GM12878 (cell line): ENCODE data around the gene POLK. TPM values are rescaled to one million over a fixed set of nuclear protein-coding genes. Genes with fewer than 3 reads are reported as not detected.

Experiments
- ATAC-seq: fragments of 200-7000 bp; cut with Tn5 transposase; 3 replicates; pipeline ENCODE4 v1.9.1; 2020; ENCODE audit warnings: mild to moderate bottlenecking, moderate library complexity
- BruUV-seq: library from RNA; stranded (reverse); fragments of 400-500 nt; replicated peaks from 2 replicates; lab custom pipeline; 2021; lab: Mats Ljungman, UMichigan
- CTCF ChIA-PET: fragments of 300-600 bp; sonication (Branson Sonifier 250); formaldehyde crosslinking; extraction: SDS; loops from one replicate; lab custom pipeline; 2021; ENCODE audit warnings: inconsistent platforms; lab: Yijun Ruan, JAX
- POLR2A ChIA-PET: fragments of 350-600 bp; formaldehyde crosslinking; extraction: SDS; loops from one replicate; lab custom pipeline; 2021; ENCODE audit warnings: inconsistent platforms; lab: Charles Lee
- RAD21 ChIA-PET: fragments of 300-600 bp; sonication (Branson Sonifier 250); formaldehyde crosslinking; loops from one replicate; lab custom pipeline; 2023; ENCODE audit warnings: antibody characterized with exemption; ENCODE audit not compliant: unreplicated experiment; lab: Charles Lee
- SMC1A ChIA-PET: fragments of 300-600 bp; sonication (Branson Sonifier 250); formaldehyde crosslinking; loops from one replicate; lab custom pipeline; 2023; ENCODE audit not compliant: unreplicated experiment, uncharacterized antibody; lab: Charles Lee
- DNase-seq: peaks from one replicate; pipeline ENCODE4 v3.0.0-alpha.2; 2011; ENCODE audit warnings: low read depth, low spot score
- FAIRE-seq: peaks from 3 replicates; lab custom pipeline; 2011; peaks lifted over from hg19 to GRCh38; lab: Jason Lieb, UNC
- H2AFZ ChIP-seq: 2 replicates; pipeline ENCODE4 v1.6.0; 2011; ENCODE audit warnings: low read depth, low read length, control low read depth; ENCODE audit not compliant: control insufficient read depth
- H3K27ac ChIP-seq: 2 replicates; pipeline ENCODE4 v1.5.1; 2011; ENCODE audit warnings: control low read depth; ENCODE audit not compliant: control insufficient read depth, insufficient read depth
- H3K27me3 ChIP-seq, 2 experiments: replicated peaks in 1 of 2; 2 replicates each; pipeline versions ENCODE4 v1.6.0 to v1.6.1; 2011; ENCODE audit warnings: low read length in 1 of 2; ENCODE audit not compliant: control insufficient read depth in 2 of 2, insufficient read depth in 2 of 2
- H3K36me3 ChIP-seq, 2 experiments: 2 replicates each; pipeline ENCODE4 v1.5.1; 2011; ENCODE audit warnings: low read length in 1 of 2; ENCODE audit not compliant: control insufficient read depth in 2 of 2, insufficient read depth in 2 of 2
- H3K4me1 ChIP-seq: 2 replicates; pipeline ENCODE4 v1.6.1; 2011; ENCODE audit warnings: mild to moderate bottlenecking, low read length, moderate library complexity, mixed read lengths; ENCODE audit not compliant: control insufficient read depth, insufficient read depth
- H3K4me2 ChIP-seq: 2 replicates; pipeline ENCODE4 v1.6.0; 2011; ENCODE audit warnings: control low read depth; ENCODE audit not compliant: control insufficient read depth, insufficient read depth
- H3K4me3 ChIP-seq: fragments of 200-600 bp; sonication (generic); 2 replicates; pipeline ENCODE4 v1.5.1; 2016
- H3K79me2 ChIP-seq: 2 replicates; pipeline ENCODE4 v1.6.0; 2011; ENCODE audit warnings: low read length; ENCODE audit not compliant: control insufficient read depth, insufficient read depth
- H3K9ac ChIP-seq: 2 replicates; pipeline ENCODE4 v1.8.0; 2011; ENCODE audit warnings: low read length, control low read depth, mixed read lengths; ENCODE audit not compliant: control insufficient read depth, insufficient read depth
- H3K9me3 ChIP-seq: replicated peaks from 3 replicates; pipeline ENCODE4 v1.5.1; 2011; ENCODE audit warnings: mild to moderate bottlenecking, low read length; ENCODE audit not compliant: control insufficient read depth, insufficient read depth
- H4K20me1 ChIP-seq: 2 replicates; pipeline ENCODE4 v1.6.0; 2011; ENCODE audit not compliant: control insufficient read depth, insufficient read depth
- CBFB ChIP-seq: IDR thresholded peaks from 2 replicates; pipeline ENCODE4 v1.6.1; 2016; ENCODE audit warnings: antibody characterized with exemption, low read depth
- FOXM1 ChIP-seq: IDR thresholded peaks from 2 replicates; pipeline ENCODE4 v1.6.1; 2012; ENCODE audit warnings: low read depth, mild to moderate bottlenecking, inconsistent platforms, low read length, moderate library complexity
- KAT2A ChIP-seq: conservative IDR thresholded peaks from 2 replicates; pipeline ENCODE4 v1.6.1; 2011; ENCODE audit warnings: low read depth, low read length; ENCODE audit not compliant: control insufficient read depth
- NFIC ChIP-seq: IDR thresholded peaks from 2 replicates; pipeline ENCODE4 v1.6.1; 2012; ENCODE audit warnings: low read depth, mild to moderate bottlenecking, inconsistent platforms, low read length, moderate library complexity
- NR2C2 ChIP-seq: IDR thresholded peaks from 2 replicates; pipeline ENCODE4 v1.6.1; 2011; ENCODE audit warnings: borderline replicate concordance, low read depth; ENCODE audit not compliant: control insufficient read depth, insufficient read length
- PRDM15 ChIP-seq: fragments of 450-650 bp; formaldehyde crosslinking; IDR thresholded peaks from 2 replicates; pipeline ENCODE4 v1.4.0; 2020; ENCODE audit warnings: mild to moderate bottlenecking, moderate library complexity
- SRF ChIP-seq, 2 experiments: IDR thresholded peaks; 2 replicates each; pipeline ENCODE4 v1.6.1; 2011; ENCODE audit warnings: low read depth in 2 of 2, low read length in 2 of 2, mild to moderate bottlenecking in 1 of 2, moderate library complexity in 1 of 2
- TCF12 ChIP-seq: IDR thresholded peaks from 2 replicates; pipeline ENCODE4 v1.6.1; 2011; ENCODE audit warnings: low read depth, mild to moderate bottlenecking, low read length
- YY1 ChIP-seq: IDR thresholded peaks from 2 replicates; pipeline ENCODE4 v1.6.1; 2011; ENCODE audit warnings: low read depth, mild to moderate bottlenecking, low read length
- ZNF207 ChIP-seq: fragments of 450-650 bp; IDR thresholded peaks from 2 replicates; pipeline ENCODE4 v1.6.1; 2014; ENCODE audit warnings: antibody characterized with exemption, mild to moderate bottlenecking, borderline replicate concordance
- ZSCAN29 ChIP-seq: fragments of 450-650 bp; IDR thresholded peaks from 2 replicates; pipeline ENCODE4 v1.6.1; 2017; ENCODE audit warnings: mild to moderate bottlenecking, moderate library complexity
- WGBS: methylation state at CpG from one replicate; pipeline ENCODE4 v1.1.6; 2016; ENCODE audit warnings: low lambda C conversion rate; ENCODE audit not compliant: insufficient replicate concordance, insufficient coverage; ENCODE audit errors: missing lambda C conversion rate; 5-methylcytosine and 5-hydroxymethylcytosine counted together
- in situ Hi-C: fragments of 300-500 bp; cut with MboI; formaldehyde crosslinking; loops from 9 replicates; pipeline ENCODE4 v1.14.3; 2018; ENCODE audit warnings: mixed read lengths
- intact Hi-C: fragments of 100-400 bp; cut with micrococcal nuclease; formaldehyde crosslinking; loops from one replicate; pipeline ENCODE4 v1.14.2; 2022; ENCODE audit not compliant: unreplicated experiment
- polyA plus RNA-seq, 11 experiments: library from polyadenylated mRNA; depleted of rRNA in 4 of 11; unstranded in 6 of 11; stranded (reverse) in 5 of 11; fragments of >200 nt; fragmentation: Nextera tagmentation in 4 of 11; fragmentation: Illumina TruSeq in 1 of 11; extraction: Ambion mirVana in 4 of 11; extraction: Trizol in 1 of 11; gene quantifications; 1 replicate in 1 of 11; 2 replicates in 10 of 11; pipeline versions ENCODE4 v1.2.1 to v1.2.3, GENCODE V29; 2011 to 2016; ENCODE audit warnings: inconsistent platforms in 2 of 11, missing spikeins in 2 of 11, low read depth in 1 of 11
- total RNA-seq, 4 experiments: library from RNA; depleted of rRNA in 3 of 4; stranded (reverse); fragments of >200 nt in 3 of 4; fragmentation: Illumina TruSeq in 1 of 4; extraction: Trizol in 1 of 4; gene quantifications; 2 replicates each; pipeline versions ENCODE4 v1.2.1 to v1.2.3, GENCODE V29; 2013 to 2021
- TF ChIP-seq, protein P1 (sequence below): fragments of 450-650 bp; IDR thresholded peaks from 2 replicates; pipeline ENCODE4 v1.6.1; 2017; ENCODE audit warnings: mild to moderate bottlenecking, low read depth, inconsistent platforms; ENCODE audit not compliant: poor library complexity, severe bottlenecking
- TF ChIP-seq, protein P2 (sequence below): fragments of 450-650 bp; IDR thresholded peaks from 2 replicates; pipeline ENCODE4 v1.6.1; 2017; ENCODE audit warnings: mild to moderate bottlenecking
- TF ChIP-seq, protein P3 (sequence below): fragments of 450-650 bp; conservative IDR thresholded peaks from 2 replicates; pipeline ENCODE4 v1.6.1; 2017; ENCODE audit warnings: mild to moderate bottlenecking, moderate library complexity

POLK gene
- total and polyA plus RNA-seq, 10 of the 15 experiments (the other 5 are each of a cell fraction or from before 2014, with no cell fraction given), result 10.4 to 47.6 (median 29.0) TPM

DNA sequence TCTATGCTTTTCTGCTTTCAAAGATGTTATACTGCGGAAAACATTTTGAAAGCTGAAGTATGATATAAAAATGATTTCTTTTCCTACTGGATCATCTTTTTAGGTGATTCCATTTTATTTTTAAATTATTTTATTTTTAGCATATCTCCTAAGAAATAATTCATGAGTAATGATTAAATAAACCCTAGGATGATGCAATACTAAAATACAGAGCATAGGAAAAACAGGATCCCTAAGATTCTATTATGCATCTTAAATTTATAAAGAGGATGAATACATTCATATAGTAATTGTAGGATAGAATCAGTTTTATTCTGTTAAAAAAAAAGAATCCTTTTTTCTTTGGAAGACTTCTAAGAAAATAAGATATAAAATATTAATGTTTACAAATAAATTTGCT is 10.9 kb downstream of the POLK start:
- H3K4me2 ChIP-seq, result peak overlapping the region; percentile 69; the same call in 1 of the 2 replicates
- H3K9ac ChIP-seq, result no peak overlapping the region
- intact Hi-C loops, result no loop called here
- H4K20me1 ChIP-seq, result no peaks in the 10 kb centered on the region
- ChIA-PET RAD21 (interaction anchor here (0.6 to 3.9 kb wide), 3 partner anchors 45 to 61 kb away, joined by 3 to 19 read pairs (median 11); no protein-coding TSS in a partner anchor), POLR2A (interaction anchor here (2.0 kb wide), 1 partner anchor 13 kb away, joined by 9 read pairs; no protein-coding TSS in a partner anchor), SMC1A (interaction anchor here (1.0 to 3.8 kb wide), 4 partner anchors 10 to 53 kb away, joined by 3 to 16 read pairs (median 8); partner anchors contain the start of gene POLK), CTCF (no interaction called here)
- FAIRE-seq (no peak), ATAC-seq (no peak), DNase-seq (no peak)
- H3K79me2 ChIP-seq, result peaks cover 91% of the 10 kb centered on the region
- peaks cover 34% of the 10 kb centered on the region for H3K4me1 ChIP-seq
- H3K36me3 ChIP-seq, result peaks cover 0 to 2% of the 10 kb centered on the region in 2 experiments; a peak in 2 of 4 replicates
- in situ Hi-C loops, result no loop called here
- BruUV-seq, result no TSS peak
- 93% methylated on average over 1 of the region's 1 CpG for WGBS
- H3K9me3 ChIP-seq, result peaks cover 19% of the 10 kb centered on the region
- no peak overlapping the region; the same call in 1 of the 2 replicates for H3K27ac ChIP-seq
- no peaks in the 10 kb centered on the region for H3K27me3 ChIP-seq
- H2AFZ ChIP-seq, result no peak overlapping the region
- H3K4me3 ChIP-seq, result peak overlapping the region; percentile 18; the same call in 1 of the 2 replicates
- TF ChIP-seq YY1 (no peak), NR2C2 (no peak), ZSCAN29 (no peak), TCF12 (no peak), CBFB (no peak), NFIC (no peak), KAT2A (no peak), ZNF207 (no peak), PRDM15 (no peak), FOXM1 (no peak), SRF (IDR thresholded peaks at IDR 0.05; ENCODE audit: low read depth in 2 of 2, low read length in 2 of 2) (no peak)
- TF ChIP-seq, protein P1, sequence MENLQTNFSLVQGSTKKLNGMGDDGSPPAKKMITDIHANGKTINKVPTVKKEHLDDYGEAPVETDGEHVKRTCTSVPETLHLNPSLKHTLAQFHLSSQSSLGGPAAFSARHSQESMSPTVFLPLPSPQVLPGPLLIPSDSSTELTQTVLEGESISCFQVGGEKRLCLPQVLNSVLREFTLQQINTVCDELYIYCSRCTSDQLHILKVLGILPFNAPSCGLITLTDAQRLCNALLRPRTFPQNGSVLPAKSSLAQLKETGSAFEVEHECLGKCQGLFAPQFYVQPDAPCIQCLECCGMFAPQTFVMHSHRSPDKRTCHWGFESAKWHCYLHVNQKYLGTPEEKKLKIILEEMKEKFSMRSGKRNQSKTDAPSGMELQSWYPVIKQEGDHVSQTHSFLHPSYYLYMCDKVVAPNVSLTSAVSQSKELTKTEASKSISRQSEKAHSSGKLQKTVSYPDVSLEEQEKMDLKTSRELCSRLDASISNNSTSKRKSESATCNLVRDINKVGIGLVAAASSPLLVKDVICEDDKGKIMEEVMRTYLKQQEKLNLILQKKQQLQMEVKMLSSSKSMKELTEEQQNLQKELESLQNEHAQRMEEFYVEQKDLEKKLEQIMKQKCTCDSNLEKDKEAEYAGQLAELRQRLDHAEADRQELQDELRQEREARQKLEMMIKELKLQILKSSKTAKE, result no peak
- TF ChIP-seq, protein P2, sequence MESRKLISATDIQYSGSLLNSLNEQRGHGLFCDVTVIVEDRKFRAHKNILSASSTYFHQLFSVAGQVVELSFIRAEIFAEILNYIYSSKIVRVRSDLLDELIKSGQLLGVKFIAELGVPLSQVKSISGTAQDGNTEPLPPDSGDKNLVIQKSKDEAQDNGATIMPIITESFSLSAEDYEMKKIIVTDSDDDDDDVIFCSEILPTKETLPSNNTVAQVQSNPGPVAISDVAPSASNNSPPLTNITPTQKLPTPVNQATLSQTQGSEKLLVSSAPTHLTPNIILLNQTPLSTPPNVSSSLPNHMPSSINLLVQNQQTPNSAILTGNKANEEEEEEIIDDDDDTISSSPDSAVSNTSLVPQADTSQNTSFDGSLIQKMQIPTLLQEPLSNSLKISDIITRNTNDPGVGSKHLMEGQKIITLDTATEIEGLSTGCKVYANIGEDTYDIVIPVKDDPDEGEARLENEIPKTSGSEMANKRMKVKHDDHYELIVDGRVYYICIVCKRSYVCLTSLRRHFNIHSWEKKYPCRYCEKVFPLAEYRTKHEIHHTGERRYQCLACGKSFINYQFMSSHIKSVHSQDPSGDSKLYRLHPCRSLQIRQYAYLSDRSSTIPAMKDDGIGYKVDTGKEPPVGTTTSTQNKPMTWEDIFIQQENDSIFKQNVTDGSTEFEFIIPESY, result no peak
- TF ChIP-seq, protein P3, sequence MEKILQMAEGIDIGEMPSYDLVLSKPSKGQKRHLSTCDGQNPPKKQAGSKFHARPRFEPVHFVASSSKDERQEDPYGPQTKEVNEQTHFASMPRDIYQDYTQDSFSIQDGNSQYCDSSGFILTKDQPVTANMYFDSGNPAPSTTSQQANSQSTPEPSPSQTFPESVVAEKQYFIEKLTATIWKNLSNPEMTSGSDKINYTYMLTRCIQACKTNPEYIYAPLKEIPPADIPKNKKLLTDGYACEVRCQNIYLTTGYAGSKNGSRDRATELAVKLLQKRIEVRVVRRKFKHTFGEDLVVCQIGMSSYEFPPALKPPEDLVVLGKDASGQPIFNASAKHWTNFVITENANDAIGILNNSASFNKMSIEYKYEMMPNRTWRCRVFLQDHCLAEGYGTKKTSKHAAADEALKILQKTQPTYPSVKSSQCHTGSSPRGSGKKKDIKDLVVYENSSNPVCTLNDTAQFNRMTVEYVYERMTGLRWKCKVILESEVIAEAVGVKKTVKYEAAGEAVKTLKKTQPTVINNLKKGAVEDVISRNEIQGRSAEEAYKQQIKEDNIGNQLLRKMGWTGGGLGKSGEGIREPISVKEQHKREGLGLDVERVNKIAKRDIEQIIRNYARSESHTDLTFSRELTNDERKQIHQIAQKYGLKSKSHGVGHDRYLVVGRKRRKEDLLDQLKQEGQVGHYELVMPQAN, result no peak
